ENCODE results near the gene NAA15.
"Not testable (repeated sequence)": the region's sequence is repeated elsewhere in the genome, so short reads cannot be mapped to it uniquely, and the experiment has no call there.

The NAA15 gene

GRCh38 chr4:139453371-139454110 is 152.2 kb downstream of the NAA15 start:
- DNase-seq: peak; percentile 89 to 96 (median 93)

DNA sequence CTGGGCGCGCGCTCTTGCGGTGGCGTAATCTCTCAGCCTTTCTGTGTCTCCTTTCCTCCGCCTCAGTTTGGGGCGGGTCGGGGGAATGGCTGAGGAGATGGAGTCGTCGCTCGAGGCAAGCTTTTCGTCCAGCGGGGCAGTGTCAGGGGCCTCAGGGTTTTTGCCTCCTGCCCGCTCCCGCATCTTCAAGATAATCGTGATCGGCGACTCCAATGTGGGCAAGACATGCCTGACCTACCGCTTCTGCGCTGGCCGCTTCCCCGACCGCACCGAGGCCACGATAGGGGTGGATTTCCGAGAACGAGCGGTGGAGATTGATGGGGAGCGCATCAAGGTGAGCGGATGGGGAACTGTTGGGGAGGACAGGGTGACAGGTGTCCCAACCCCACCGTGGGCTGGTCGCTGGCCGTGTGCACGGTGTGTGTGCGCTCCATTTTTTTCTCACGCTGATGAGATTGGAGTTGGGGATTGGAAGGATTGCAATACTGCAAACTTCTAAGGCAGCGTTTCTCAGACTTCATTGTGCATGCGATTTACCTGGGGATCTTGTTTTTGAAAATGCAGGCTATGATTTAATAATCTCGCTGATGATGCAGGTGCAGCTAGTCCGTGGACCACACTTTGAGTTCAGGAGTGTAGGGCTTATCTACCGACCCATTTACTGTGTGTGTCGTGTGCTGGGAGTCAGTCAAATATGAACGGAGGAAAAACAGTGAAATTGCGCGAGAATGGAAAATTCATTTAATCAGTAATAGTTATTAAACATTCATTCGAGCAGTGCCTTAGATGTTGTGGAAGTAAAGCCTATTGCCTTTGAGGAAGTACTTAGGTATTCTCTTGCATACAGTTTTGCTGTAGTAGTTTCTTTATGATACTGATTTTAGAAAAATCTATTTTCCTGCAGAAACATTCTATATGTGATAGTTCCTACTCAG is 153.1 kb downstream of the NAA15 start, which contains the start of gene RAB33B:
TSS of gene RAB33B (plus strand) at position 11 of the 935 bp plus-strand sequence. CDS start at position 86, 75 bp downstream.
- peak in 1 of 4 experiments; percentile 30 for DNase-seq

DNA sequence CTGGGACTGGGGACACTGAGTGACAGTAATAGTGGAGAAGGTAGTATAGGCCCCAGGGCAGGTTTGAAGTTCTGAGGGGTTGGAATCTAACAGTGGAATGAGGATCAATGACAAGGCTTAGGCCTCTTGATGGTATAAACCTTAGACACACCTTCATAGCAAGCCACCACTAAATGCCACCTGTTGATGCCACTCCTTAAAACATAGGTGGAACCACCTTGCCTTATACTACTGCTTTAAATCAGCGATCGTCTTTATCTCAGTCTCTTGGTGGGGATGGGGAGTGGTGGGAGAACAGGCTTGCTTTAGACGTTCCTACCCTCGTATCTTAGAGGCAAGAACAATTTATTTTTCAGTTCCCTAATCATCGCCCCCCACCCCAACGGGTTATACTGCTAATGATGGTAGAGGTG is 153.8 kb downstream of the NAA15 start:
- DNase-seq: no peak

GRCh38 chr4:139457318-139457717 is 156.0 kb downstream of the NAA15 start:
- no peak for DNase-seq

DNA sequence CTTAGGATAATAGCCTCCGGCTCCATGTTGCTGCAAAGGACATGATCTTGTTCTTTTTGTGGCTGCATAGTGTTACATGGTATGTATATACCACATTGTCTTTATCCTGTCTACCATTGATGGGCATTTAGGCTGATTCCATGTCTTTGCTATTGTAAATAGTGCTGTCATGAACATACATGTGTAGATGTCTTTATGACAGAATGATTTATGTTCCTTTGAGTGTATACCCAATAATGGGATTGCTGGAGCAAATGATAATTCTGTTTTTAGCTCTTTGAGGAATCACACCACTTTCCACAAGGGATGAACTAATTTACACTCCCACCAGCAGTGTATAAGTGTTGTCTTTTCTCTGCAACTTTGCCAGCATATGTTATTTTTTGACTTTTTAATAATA is 157.2 kb downstream of the NAA15 start:
- no peak for DNase-seq

DNA sequence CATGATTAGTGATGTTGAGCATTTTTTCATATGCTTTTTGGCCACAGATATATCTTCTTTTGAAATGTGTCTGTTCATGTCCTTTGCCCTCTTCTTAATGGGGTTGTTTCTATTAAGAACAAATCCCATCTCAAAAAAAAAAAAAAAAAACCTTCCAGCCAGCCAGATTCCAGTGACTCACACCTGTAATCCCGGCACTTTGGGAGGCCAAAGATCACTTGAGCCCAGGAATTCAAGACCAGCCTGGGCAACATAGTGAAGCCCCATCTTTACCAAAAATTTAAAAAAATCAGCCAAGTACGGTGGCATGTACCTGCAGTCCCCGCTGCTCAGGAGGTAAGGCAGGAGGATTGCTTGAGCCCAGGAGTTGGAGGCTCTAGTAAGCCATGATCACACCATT is 157.7 kb downstream of the NAA15 start:
- no peak for DNase-seq

DNA sequence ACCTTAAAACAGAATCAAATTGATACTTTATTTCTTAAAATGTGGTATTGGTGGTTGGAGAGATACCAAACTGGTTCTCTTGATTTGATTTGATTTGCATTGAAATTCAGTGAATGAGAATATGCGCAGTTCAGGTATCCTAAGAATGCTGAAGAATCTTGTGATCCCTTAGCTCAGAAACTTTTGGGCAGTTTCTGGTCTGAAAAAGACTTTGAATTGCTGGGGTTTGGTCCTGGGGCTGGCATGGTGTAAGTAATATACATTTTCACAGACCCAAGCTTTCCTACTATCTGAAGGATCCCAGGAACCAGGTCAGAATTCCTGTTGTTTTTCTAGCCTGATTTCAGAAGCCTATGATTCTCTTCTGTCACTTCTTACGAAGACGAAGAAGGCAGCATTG is 159.3 kb downstream of the NAA15 start:
- no peak for DNase-seq

DNA sequence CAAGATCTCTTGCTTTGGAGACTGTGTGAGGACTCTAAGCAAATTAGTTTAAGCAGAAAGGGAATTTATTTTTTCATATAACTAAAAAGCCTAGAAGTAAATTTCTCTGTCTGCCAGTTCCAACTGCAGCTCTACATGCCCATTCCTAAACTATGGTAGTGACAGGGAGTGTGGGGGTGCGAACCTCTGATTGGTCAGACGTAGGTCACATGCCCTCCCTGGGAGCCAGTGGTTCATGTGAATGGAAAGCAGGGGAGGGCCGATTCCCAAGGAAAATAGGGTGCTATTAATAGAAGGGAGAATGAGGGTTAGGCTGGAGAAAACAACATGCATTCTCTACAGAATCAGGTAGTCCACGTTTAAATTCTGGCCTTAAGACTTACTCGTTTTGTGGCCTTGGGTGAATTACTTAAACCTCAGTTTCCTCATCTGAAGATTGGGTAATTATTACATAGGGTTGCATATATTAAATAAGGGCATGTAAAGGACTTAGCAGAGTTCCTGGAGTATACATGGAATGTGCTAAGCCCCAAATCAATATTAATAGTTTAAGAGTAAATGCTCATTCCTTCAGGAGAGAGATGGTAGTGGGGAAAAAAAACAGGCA is 159.8 kb downstream of the NAA15 start:
- no peak for DNase-seq

- not testable (repeated sequence) for DNase-seq
These were observed 163.2 kb downstream of the NAA15 start for GRCh38 chr4:139464512-139464911.

GRCh38 chr4:139465922-139466321 is 164.6 kb downstream of the NAA15 start:
- no peak for DNase-seq

DNA sequence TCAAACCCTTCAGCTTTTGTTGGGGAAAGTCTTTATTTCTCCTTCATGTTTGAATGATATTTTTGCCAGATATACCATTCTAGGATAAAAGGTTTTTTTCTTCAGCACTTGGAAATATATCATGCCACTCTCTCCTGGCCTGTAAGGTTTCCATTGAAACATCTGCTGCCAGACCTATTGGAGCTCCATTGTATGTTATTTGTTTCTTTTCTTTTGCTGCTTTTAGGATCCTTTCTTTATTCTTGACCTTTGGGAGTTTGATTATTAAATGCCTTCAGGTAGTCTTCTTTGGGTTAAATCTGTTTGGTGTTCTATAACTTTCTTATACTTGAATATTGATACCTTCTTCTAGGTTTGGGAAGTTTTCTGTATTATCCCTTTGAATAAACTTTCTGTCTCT is 167.5 kb downstream of the NAA15 start:
- DNase-seq: not testable (repeated sequence)

- DNase-seq: no peak
These were observed 167.9 kb downstream of the NAA15 start for GRCh38 chr4:139469216-139469615.
